Astrocyte (in vitro differentiated cells and primary cell): ENCODE data around the gene HSFX2.
"Not testable (repeated sequence)": the region's sequence is repeated elsewhere in the genome, so short reads cannot be mapped to it uniquely, and the experiment has no call there.

Experiments
- EZH2 ChIP-seq: IDR thresholded peaks from 2 replicates; pipeline ENCODE4 v1.6.1; 2012; ENCODE audit warnings: mild to moderate bottlenecking, low read length, inconsistent platforms; ENCODE audit not compliant: insufficient read depth
- TF ChIP-seq, protein P1 (sequence below): IDR thresholded peaks from 2 replicates; pipeline ENCODE4 v1.5.1; 2011; ENCODE audit warnings: low read depth, mild to moderate bottlenecking, inconsistent platforms, low read length, moderate library complexity; ENCODE audit not compliant: insufficient read depth

DNA sequence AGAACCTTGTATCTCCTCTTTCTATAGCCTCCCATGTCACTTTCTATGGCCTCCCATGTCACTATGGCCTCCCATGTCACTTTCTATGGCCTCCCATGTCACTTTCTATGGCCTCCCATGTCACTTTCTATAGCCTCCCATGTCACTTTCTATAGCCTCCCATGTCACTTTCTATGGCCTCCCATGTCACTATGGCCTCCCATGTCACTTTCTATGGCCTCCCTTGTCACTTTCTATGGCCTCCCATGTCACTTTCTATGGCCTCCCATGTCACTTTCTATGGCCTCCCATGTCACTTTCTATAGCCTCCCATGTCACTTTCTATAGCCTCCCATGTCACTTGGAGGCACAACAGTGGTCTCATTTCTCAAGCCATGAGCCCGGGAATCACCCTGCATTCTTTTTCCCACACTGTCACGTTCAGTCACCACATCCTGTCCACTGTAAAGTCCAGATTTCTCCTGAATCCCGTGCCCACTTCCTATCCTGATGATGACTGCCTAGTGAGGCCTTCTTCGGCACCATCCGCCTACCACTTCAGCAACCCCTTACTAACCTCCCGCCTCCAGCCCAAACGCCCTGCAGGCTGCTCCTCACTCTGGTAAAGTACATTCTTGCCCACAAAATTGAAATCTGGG is 10.3 kb upstream of the HSFX2 start:
- not testable (repeated sequence) for TF ChIP-seq EZH2
- TF ChIP-seq, protein P1, sequence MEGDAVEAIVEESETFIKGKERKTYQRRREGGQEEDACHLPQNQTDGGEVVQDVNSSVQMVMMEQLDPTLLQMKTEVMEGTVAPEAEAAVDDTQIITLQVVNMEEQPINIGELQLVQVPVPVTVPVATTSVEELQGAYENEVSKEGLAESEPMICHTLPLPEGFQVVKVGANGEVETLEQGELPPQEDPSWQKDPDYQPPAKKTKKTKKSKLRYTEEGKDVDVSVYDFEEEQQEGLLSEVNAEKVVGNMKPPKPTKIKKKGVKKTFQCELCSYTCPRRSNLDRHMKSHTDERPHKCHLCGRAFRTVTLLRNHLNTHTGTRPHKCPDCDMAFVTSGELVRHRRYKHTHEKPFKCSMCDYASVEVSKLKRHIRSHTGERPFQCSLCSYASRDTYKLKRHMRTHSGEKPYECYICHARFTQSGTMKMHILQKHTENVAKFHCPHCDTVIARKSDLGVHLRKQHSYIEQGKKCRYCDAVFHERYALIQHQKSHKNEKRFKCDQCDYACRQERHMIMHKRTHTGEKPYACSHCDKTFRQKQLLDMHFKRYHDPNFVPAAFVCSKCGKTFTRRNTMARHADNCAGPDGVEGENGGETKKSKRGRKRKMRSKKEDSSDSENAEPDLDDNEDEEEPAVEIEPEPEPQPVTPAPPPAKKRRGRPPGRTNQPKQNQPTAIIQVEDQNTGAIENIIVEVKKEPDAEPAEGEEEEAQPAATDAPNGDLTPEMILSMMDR, result not testable (repeated sequence)
